ENCODE measurements around the gene AQP2. TPM values are rescaled to one million over a fixed set of nuclear protein-coding genes. Genes with fewer than 3 reads are reported as not detected.
A peak's percentile ranks its signal among the peaks of the same experiment; 100 is the strongest.

AQP2 gene
- total and polyA plus RNA-seq, 2 of the 4 experiments (the other 2 are of a cell fraction) = not detected

DNA sequence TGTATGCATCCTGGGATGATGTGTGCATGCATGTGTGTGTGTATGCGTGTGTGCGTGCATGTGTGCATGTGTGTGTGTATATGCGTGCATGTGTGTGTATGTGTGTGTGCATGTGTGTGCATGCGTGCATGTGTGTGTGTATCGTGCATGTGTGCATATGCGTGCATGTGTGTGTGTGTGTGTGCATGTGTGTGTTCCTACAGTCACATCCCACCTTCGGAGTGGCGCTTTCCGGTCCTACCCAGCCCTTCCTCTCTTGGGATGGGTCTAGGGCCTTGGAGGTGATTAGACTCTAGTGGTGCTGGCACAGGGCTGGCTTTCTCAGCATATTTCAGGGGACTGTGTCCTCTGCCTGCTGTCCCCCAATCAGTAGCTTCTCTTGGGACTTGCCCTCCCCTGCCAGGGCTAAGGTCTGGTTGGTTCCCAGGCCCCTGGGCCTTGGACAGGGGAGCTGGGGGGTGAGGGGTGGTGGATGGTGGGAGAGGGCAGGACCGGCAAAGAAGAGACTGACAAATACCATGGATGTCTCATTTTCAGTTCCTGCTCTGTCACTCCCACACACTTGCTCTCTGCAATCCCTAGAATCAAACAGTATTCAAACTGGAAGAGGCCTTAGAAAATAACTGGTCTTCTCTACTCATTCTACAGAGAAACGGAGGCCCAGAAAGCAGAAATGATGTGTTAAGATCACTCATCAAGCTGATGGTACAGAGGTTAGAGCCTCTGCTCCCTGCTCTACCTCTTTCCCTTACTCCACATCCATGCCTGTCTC, 24.9 kb upstream of the AQP2 start:
- WGBS, 2 experiments (ENCODE audit: extremely low coverage in 2 of 2, insufficient read length in 1 of 2) = 94% methylated on average over 6 of the region's 11 CpGs; no CpG with 5 or more reads in 1 of the 2 experiments
- H3K9me3 ChIP-seq (ENCODE audit: control insufficient read depth, insufficient read depth, low read length) = no peaks in the 10 kb centered on the region
- H4K8ac ChIP-seq (ENCODE audit: low read depth in 2 of 2, low read length in 2 of 2) = no peak overlapping the region
- H3K4me1 ChIP-seq (ENCODE audit: control insufficient read depth, insufficient read depth, low read length) = no peaks in the 10 kb centered on the region
- H3K9ac ChIP-seq (ENCODE audit: low read depth, low read length) = no peak overlapping the region
- no peak overlapping the region for H2BK20ac ChIP-seq (ENCODE audit: low read depth, low read length)
- no peak overlapping the region for H3K4me2 ChIP-seq (ENCODE audit: low read depth, low read length)
- H3K23ac ChIP-seq (ENCODE audit: low read depth, low read length) = no peak overlapping the region
- no peak overlapping the region for H4K5ac ChIP-seq (ENCODE audit: low read depth, low read length)
- POLR2A ChIA-PET (ENCODE audit: unreplicated experiment) = no interaction called here
- no peak overlapping the region for H3K27ac ChIP-seq (ENCODE audit: insufficient read depth, low read length)
- H3K27me3 ChIP-seq (ENCODE audit: control insufficient read depth, insufficient read depth, low read length) = no peaks in the 10 kb centered on the region; the same call in 1 of the 2 replicates
- H3K79me1 ChIP-seq (ENCODE audit: low read depth in 1 of 2, low read length in 2 of 2) = no peaks in the 10 kb centered on the region; a peak in 1 of 4 replicates
- H3K14ac ChIP-seq (replicated peaks; ENCODE audit: low read depth, low read length) = no peak overlapping the region
- dilution Hi-C loops (cut with HindIII; ENCODE audit: low sequenced_read_pairs, unreplicated experiment) (no loop called here), intact Hi-C loops (cut with micrococcal nuclease) (no loop called here), in situ Hi-C loops (cut with MboI; ENCODE audit: low sequenced_read_pairs) (no loop called here)
- ATAC-seq (ENCODE audit: low read depth) (no peak), DNase-seq (no peak)
- H4K20me1 ChIP-seq (ENCODE audit: insufficient read depth, low read length) = no peaks in the 10 kb centered on the region
- H3K56ac ChIP-seq (ENCODE audit: extremely low read depth, insufficient read depth, low read length) = no peak overlapping the region
- no peak overlapping the region for H2AK9ac ChIP-seq (replicated peaks; ENCODE audit: low read depth, low read length, poor library complexity)
- H2AFZ ChIP-seq (replicated peaks; ENCODE audit: low read length, poor library complexity) = peak overlapping the region; percentile 14
- BruUV-seq (replicated peaks) = no TSS peak
- H2BK15ac ChIP-seq (ENCODE audit: low read depth, low read length) = no peak overlapping the region
- no peak overlapping the region for H2BK120ac ChIP-seq (ENCODE audit: low read depth, low read length)
- no peak for TF ChIP-seq BHLHE40 (IDR thresholded peaks at IDR 0.05; ENCODE audit: low read depth, low read length)
- TF ChIP-seq, protein P1, sequence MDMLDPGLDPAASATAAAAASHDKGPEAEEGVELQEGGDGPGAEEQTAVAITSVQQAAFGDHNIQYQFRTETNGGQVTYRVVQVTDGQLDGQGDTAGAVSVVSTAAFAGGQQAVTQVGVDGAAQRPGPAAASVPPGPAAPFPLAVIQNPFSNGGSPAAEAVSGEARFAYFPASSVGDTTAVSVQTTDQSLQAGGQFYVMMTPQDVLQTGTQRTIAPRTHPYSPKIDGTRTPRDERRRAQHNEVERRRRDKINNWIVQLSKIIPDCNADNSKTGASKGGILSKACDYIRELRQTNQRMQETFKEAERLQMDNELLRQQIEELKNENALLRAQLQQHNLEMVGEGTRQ (IDR thresholded peaks at IDR 0.05; ENCODE audit: low read depth, low read length) = no peak
- peaks cover 7% of the 10 kb centered on the region; the same call in 1 of the 2 replicates for H3K9me1 ChIP-seq (ENCODE audit: insufficient read depth, low read length)
- H2AK5ac ChIP-seq (ENCODE audit: low read depth, low read length) = no peak overlapping the region
- H3K4me3 ChIP-seq (ENCODE audit: insufficient read depth, low read depth, low read length) = no peak overlapping the region
- H3K18ac ChIP-seq (ENCODE audit: low read depth, low read length) = no peak overlapping the region
- no peak overlapping the region for H4K91ac ChIP-seq (ENCODE audit: insufficient read depth, low read depth, low read length)
- no peak overlapping the region for H3K4ac ChIP-seq (ENCODE audit: low read depth, low read length)
- H2BK5ac ChIP-seq (ENCODE audit: low read depth, low read length, poor library complexity, severe bottlenecking) = no peak overlapping the region
- CTCF ChIA-PET = no interaction called here
- H3K36me3 ChIP-seq (ENCODE audit: control insufficient read depth, insufficient read depth, low read length) = no peaks in the 10 kb centered on the region

Measured in IMR-90 (cell line).